Activated gamma-delta T cell treated with anti-CD3 and anti-CD28 coated beads, Interleukin-2, amount 50 U/mL, for 16 hours (primary cell): ENCODE results near the gene THSD4.

Experiments used
- DNase-seq: peaks from one replicate; pipeline ENCODE4 v3.0.0-alpha.2; 2020; ENCODE audit warnings: low read depth

The THSD4 gene

DNA sequence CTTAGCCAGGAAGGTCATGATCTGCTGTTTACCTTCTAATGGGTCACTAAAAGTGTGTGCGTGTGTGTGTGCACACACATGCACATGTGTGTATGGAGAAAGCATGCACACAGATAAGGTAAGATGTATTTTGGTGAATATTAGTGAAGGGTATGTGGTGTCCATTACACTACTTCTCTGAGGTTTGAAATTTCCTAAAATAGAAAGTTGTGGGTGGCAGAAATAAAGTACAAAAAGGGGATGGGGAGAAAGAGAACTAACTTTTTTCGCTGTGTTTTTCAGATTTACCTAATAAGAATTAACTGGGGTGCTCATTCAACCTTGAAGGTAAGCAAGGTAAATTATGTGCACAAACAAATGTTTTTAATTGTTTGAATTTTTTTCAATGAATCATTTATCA is 670.7 kb downstream of the THSD4 start:
- DNase-seq, result no peak

GRCh38 chr15:71786673-71787072 is 671.4 kb downstream of the THSD4 start:
- no peak for DNase-seq

GRCh38 chr15:71788646-71789579 is 673.6 kb downstream of the THSD4 start:
- DNase-seq, result no peak

DNA sequence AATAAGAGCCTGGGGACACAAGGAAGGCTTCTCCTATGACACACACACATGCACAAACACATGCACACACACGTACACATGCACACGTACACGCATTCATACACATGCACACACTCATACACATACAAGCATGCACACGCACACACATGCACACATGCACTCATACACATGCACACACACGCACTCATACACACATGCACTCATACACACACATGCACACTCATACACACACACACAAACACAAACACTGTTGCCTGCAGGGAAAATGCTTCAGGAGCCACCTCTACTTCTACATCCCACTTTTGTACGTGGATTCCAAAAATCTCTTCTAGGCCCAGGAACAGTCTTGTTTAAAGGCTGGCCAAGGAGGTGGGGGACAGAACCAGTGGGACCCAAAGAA is 674.3 kb downstream of the THSD4 start:
- DNase-seq, result no peak

GRCh38 chr15:71790081-71790480 is 674.8 kb downstream of the THSD4 start:
- DNase-seq, result no peak

DNA sequence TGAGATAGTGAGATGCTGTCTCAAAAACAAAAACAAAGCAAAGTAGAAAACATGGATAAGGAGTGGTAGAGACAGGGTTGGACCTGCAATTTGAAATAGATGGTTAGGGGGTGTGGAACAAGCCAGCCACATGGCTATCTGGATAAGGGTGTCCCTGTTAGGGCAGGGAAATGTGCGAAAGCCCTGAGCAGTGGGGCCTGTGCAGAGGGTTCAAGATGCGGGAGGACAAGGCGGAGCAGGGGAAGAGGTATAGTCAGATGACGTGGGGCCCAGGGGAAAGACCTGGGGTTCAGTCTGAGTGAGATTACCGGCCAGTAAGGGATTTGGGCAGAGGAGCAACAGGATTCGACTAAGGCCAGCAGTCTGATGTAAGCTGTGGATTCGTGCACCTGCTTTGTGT is 676.7 kb downstream of the THSD4 start:
- no peak for DNase-seq

DNA sequence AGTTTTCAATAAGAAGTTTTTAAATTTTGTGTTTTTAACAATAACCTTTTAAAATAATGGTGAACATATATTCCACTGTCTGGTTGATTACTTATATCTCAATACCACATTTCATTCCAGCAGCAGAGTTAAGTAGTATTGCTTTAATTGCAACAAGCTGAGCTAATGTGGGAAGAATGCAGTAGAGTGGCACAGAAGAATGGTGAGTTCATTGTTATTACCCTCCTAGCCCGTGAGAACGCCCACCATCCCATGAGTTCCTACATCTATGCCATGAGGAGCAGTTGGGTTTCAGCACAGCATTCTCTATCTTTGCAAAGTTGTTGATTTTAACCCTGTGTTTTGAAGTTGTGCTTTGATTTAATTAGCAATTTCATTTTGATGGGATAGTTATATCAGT is 677.2 kb downstream of the THSD4 start:
- no peak for DNase-seq

DNA sequence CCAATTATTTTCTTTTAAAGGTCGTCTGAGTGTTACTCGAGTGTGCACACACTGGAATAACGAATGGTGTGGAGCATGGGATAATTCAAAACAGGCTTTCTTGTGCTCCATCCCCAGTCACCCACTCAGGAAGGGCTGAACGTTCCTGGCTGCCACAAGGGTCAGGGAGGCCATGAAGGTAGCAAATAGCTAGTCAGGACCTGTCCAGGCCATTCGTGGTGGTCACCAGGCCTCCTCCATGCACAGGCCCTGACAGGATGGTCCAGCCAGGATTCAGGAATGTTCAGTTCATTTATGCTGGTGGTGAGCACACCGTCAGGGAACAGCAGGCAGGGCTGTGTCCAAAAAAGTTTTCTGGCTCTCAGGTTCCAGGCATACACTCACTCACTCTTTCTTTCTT is 683.4 kb downstream of the THSD4 start:
- no peak for DNase-seq

DNA sequence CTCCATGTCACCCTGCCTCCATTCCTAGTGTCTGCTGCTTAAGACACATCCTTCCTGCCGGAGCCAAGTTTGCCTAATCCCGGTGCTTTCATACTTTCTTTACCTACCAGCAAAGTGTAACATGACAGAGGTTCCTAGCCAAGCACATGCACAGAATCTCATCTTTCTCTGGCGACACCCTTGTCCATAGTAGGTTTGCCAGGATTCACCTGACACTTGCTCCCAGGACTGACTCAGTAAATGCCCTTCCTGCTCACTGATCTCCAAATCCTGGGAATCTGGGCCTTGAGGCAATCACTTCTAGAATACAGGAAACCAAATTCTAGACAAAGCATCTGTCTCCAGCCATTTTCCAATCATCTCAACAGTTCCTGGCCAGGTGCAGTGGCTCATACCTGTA is 684.9 kb downstream of the THSD4 start:
- no peak for DNase-seq

DNA sequence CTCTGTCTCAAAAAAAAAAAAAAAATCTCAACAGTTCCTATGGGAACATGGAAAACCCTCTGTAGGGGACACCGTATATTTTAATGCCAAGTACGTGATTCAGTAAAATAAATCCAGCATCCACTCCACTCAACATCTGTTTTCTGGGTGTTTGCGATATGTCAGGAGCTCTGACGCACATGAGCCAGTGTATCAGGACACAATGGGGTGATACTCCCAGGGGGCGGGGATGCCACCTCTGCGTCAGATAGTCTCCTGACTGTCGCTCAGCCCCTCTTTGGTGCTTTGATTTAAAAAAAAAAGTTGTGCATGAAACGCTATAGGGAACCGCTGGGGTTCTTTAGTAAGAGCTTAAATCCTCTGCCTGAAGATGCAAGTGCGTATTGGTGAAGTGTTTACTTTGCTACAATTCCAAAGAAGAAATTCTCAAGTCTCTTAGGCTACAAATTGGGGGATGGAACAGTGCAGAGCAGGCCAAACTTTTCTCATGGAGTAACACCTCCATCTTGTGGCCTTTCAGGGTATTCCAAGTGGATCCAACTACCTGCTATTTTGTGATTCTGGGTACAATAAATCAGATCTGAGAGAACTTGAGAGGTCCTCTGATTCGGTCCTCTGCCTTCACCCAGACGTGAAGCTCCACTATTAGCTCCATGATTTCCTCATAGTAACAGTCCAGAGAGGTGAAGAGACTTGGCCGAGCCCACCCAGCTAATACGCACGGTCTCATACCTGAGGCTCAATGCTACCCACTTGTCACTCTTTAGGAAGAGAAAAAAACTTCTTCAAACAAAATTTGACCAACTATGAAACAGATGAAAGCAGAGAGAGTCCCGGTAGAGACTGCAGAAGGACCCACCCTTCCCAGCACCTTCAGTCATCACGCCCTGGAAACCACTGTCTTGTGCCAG is 685.8 kb downstream of the THSD4 start:
- DNase-seq, result no peak

GRCh38 chr15:71801935-71802655 is 686.8 kb downstream of the THSD4 start:
- no peak for DNase-seq

DNA sequence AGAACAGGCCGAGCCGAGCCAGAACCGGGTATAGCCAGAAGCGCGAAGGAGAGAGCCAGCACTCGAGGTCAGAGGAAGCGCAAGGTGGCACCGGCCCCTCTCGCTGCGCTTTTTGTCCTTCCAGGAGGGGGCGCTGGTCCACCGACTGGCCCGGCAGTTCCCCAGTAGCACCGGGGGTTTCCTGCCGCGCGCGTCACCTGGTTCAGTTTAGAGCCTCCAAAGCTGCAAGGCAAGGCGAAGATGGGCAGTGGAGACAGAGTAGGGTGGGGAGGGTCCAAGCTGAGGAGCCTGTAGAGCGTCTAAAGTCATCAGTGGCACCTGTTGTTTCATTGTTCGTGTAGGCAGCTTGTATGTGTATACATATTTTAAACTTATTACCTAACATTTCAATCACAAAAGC is 687.5 kb downstream of the THSD4 start:
- DNase-seq, result no peak

GRCh38 chr15:71804226-71804625 is 689.0 kb downstream of the THSD4 start:
- DNase-seq, result no peak

GRCh38 chr15:71804695-71805470 is 689.6 kb downstream of the THSD4 start:
- DNase-seq, result no peak

- DNase-seq, result no peak
These were observed 691.2 kb downstream of the THSD4 start for GRCh38 chr15:71806452-71806931.

- DNase-seq, result no peak
These were observed 691.9 kb downstream of the THSD4 start for GRCh38 chr15:71807125-71807629.

DNA sequence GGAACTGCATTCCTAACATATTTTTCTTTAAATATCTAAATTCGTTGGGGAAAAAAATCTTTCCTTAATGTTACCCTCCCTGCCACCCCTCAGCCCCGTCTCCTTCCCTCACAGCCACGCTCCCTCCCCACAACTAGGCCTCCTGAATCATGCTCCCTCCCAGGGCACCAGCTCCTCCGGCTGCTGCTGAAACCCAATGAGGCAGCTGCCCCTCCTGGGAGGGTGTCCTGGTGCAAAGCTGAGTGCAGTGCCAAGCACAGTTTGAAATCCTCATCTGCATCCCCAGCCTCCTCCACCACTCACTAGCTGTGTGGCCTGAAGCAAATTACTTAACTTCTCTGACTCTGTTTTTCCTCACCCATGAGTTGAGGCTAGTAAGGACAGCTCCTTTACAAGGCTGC is 692.4 kb downstream of the THSD4 start:
- DNase-seq, result no peak

- no peak for DNase-seq
These were observed 693.2 kb downstream of the THSD4 start for GRCh38 chr15:71808311-71809020.

DNA sequence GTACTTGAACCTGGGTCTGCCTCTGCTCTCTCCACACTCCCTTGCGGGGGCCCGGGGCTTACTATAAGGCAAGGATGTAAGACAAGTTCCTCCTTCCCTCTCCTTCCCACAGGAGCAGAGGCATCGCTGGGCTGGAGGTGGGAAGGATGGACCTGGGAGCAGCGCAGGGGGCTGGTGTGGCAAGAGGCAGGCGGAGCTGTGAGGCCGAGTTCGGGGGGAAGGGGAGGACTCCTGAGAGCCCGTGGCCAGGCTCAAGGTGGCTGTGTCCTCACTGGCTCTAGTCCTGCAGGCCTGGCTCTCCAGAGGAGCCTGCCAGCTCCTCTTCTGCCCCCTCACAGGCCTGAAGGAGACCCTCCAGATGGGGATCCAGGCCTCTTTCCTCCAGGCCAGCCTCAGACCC is 694.1 kb downstream of the THSD4 start:
- DNase-seq, result no peak

DNA sequence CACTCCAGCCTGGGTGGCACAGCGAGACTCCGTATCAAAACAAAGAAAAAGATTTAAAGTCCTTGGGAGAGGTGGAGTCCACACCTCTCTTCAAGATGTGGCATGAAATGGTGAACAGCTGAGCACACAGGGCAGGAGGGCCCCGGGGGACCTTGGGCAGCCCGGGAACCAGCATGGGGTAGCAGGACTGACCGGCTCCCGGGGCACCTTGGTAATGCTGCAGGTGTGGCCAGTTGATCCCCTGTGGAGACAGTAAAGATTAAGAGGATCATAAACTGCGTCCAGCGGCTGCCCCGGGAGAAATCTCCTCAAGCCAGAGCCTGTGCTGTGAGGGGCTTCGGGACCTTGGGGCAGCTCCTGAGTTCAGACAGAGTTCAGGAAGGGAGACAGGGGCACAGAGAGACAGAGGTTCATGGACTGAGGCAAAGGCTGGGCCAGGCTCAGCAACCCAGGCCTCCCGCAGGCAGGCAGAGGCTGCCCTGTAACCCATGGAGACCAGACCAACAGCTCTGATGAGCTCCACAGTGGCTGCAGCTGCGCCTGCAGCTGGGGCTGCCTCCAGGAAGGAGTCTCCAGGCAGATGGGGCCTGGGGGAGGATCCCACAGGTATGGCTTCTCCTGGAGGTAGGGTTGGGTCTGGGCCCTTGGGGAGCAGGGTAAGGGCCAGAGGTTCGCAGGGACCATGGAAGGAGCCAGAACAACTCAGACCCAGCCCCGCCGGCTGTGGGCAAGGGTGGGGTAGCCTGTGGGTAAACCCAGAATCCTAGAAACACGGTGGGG is 695.2 kb downstream of the THSD4 start, which contains the start of gene NR2E3:
NR2E3 (plus strand) TSS at position 299 of the 780 bp plus-strand sequence; CDS start at position 489, 190 bp downstream.
- DNase-seq, result no peak
